ENCODE measurements around the gene DSG1.
"Not testable (repeated sequence)": the region's sequence is repeated elsewhere in the genome, so short reads cannot be mapped to it uniquely, and the experiment has no call there.

Gene DSG1

GRCh38 chr18:31317860-31318259 lies at the start of gene DSG1:
Gene DSG1, plus strand, starts transcription at chr18:31318160. Its CDS starts 141 bp downstream, at chr18:31318301.
- DNase-seq (ENCODE audit: low spot score), result no peak

GRCh38 chr18:31268985-31269406 lies 49.0 kb upstream of the DSG1 start:
- no peak for DNase-seq (ENCODE audit: low spot score)

GRCh38 chr18:31269566-31269965 lies 48.4 kb upstream of the DSG1 start:
- no peak for DNase-seq (ENCODE audit: low spot score)

GRCh38 chr18:31270578-31270977 lies 47.4 kb upstream of the DSG1 start:
- DNase-seq (ENCODE audit: low spot score), result no peak

- no peak for DNase-seq (ENCODE audit: low spot score)
Observed at GRCh38 chr18:31273812-31274527, 44.0 kb upstream of the DSG1 start.

- DNase-seq (ENCODE audit: low spot score), result no peak
Observed at GRCh38 chr18:31274931-31275330, 43.0 kb upstream of the DSG1 start.

- no peak for DNase-seq (ENCODE audit: low spot score)
Observed at GRCh38 chr18:31275722-31276463, 42.1 kb upstream of the DSG1 start.

GRCh38 chr18:31278609-31279071 lies 39.3 kb upstream of the DSG1 start:
- DNase-seq (ENCODE audit: low spot score), result no peak

- no peak for DNase-seq (ENCODE audit: low spot score)
Observed at GRCh38 chr18:31280502-31280901, 37.5 kb upstream of the DSG1 start.

GRCh38 chr18:31281437-31281836 lies 36.5 kb upstream of the DSG1 start:
- DNase-seq (ENCODE audit: low spot score), result no peak

- DNase-seq (ENCODE audit: low spot score), result not testable (repeated sequence)
Observed at GRCh38 chr18:31289446-31289845, 28.5 kb upstream of the DSG1 start.

GRCh38 chr18:31291688-31292087 lies 26.3 kb upstream of the DSG1 start:
- no peak for DNase-seq (ENCODE audit: low spot score)

GRCh38 chr18:31294199-31294747 lies 23.7 kb upstream of the DSG1 start:
- no peak for DNase-seq (ENCODE audit: low spot score)

GRCh38 chr18:31297248-31297647 lies 20.7 kb upstream of the DSG1 start:
- no peak for DNase-seq (ENCODE audit: low spot score)

- no peak for DNase-seq (ENCODE audit: low spot score)
Observed at GRCh38 chr18:31301201-31301655, 16.7 kb upstream of the DSG1 start.

- DNase-seq (ENCODE audit: low spot score), result no peak
Observed at GRCh38 chr18:31302991-31303390, 15.0 kb upstream of the DSG1 start.

GRCh38 chr18:31303771-31304170 lies 14.2 kb upstream of the DSG1 start:
- DNase-seq (ENCODE audit: low spot score), result no peak

GRCh38 chr18:31309115-31309514 lies 8.8 kb upstream of the DSG1 start:
- DNase-seq (ENCODE audit: low spot score), result no peak

- no peak for DNase-seq (ENCODE audit: low spot score)
Observed at GRCh38 chr18:31316974-31317373, 986 bp upstream of the DSG1 start.

- DNase-seq (ENCODE audit: low spot score), result no peak
Observed at GRCh38 chr18:31321719-31322118, 3.8 kb downstream of the DSG1 start.

- DNase-seq (ENCODE audit: low spot score), result no peak
Observed at GRCh38 chr18:31325051-31325450, 7.1 kb downstream of the DSG1 start.

- no peak for DNase-seq (ENCODE audit: low spot score)
Observed at GRCh38 chr18:31329787-31330438, 12.0 kb downstream of the DSG1 start.

GRCh38 chr18:31343454-31343853 lies 25.5 kb downstream of the DSG1 start:
- no peak for DNase-seq (ENCODE audit: low spot score)
